Measurements from ENCODE around the gene ITGA2. TPM values are rescaled to one million over a fixed set of nuclear protein-coding genes. Genes with fewer than 3 reads are reported as not detected.

ITGA2 gene
- total RNA-seq, 1 experiment from 2014 or later: 0.69 TPM

DNA sequence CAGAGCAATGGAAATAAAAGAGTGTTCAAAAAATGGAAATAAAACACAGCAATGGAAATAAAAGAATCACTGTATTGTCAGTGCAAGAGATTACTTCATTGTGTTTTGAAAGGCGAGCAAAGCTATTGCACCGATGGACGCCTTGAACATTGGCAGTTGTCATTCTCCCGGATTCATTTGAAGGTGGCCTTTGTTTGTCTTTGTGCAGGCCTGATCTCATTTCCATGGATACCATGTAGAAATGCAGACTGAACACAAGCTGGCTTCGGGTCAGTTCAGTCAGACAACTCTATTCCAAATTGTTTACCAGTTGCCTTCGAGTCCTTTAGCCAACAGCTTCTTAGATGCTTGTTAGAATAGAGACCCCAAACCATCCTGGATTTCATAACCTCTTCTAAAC, 8.3 kb downstream of the ITGA2 start:
- Histone ChIP-seq H3K9me3 (ENCODE audit: low read depth, low read length, poor library complexity, severe bottlenecking) (no peaks in the 10 kb centered on the region), H3K36me3 (ENCODE audit: insufficient read depth, low read length, poor library complexity, severe bottlenecking) (no peaks in the 10 kb centered on the region), H3K27ac (ENCODE audit: low read depth, low read length, poor library complexity, severe bottlenecking) (no peak overlapping the region), H3K4me3 (ENCODE audit: low read depth, low read length, poor library complexity, severe bottlenecking) (no peak overlapping the region), H3K27me3 (replicated peaks; ENCODE audit: insufficient read depth, low read depth, low read length, poor library complexity) (no peaks in the 10 kb centered on the region), H3K4me1 (ENCODE audit: insufficient read depth, low read length, poor library complexity, severe bottlenecking) (no peaks in the 10 kb centered on the region)
- intact Hi-C loops (cut with micrococcal nuclease; ENCODE audit: unreplicated experiment): no loop called here
- TF ChIP-seq, protein P1, sequence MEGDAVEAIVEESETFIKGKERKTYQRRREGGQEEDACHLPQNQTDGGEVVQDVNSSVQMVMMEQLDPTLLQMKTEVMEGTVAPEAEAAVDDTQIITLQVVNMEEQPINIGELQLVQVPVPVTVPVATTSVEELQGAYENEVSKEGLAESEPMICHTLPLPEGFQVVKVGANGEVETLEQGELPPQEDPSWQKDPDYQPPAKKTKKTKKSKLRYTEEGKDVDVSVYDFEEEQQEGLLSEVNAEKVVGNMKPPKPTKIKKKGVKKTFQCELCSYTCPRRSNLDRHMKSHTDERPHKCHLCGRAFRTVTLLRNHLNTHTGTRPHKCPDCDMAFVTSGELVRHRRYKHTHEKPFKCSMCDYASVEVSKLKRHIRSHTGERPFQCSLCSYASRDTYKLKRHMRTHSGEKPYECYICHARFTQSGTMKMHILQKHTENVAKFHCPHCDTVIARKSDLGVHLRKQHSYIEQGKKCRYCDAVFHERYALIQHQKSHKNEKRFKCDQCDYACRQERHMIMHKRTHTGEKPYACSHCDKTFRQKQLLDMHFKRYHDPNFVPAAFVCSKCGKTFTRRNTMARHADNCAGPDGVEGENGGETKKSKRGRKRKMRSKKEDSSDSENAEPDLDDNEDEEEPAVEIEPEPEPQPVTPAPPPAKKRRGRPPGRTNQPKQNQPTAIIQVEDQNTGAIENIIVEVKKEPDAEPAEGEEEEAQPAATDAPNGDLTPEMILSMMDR (conservative IDR thresholded peaks at IDR 0.05; ENCODE audit: low read depth, low read length): no peak
- no peak for TF ChIP-seq EZH2 (IDR thresholded peaks at IDR 0.05; ENCODE audit: borderline replicate concordance, low read depth, low read length, poor library complexity, severe bottlenecking)
- POLR2A ChIA-PET (ENCODE audit: low non-redundant PET): no interaction called here
- BruUV-seq (replicated peaks): no TSS peak
- DNase-seq (ENCODE audit: low spot score): no peak
- CTCF ChIA-PET: no interaction called here

DNA sequence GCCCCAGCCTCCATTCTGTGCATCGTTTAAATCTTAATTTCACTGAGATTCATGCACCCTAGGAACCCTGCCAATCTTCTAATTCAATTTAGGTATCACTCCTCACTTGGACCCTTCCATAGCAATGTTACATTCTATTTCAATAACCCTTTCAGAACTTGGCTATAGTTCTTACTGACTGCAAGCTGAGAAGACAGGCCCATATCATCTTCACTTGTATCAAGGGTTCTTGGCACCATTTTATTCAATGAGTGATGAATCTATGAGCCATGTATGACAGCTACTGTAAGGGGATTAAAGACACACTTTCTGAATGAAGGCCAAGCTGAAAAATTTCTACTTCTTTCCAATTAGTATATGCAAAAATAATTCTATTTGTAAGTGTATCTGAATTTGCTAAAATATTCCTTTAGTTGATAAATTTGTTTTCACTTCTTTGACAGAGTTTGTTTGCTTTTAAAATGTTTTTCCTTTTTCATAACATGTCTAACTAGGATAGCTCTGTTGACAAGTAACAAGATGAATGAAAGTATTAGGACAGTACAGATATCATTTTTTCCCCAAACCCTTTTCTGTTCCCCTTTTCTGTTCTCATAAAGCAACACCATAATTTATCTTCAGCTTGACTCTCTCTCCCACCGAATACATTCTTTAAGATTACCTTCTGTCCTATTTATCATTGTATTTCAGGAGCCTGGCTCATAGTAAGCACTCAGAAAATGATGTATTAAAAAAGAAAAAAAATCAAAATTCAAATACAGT, 9.6 kb downstream of the ITGA2 start:
- H3K27ac ChIP-seq (ENCODE audit: low read depth, low read length, poor library complexity, severe bottlenecking): no peak overlapping the region
- H3K4me3 ChIP-seq (ENCODE audit: low read depth, low read length, poor library complexity, severe bottlenecking): no peak overlapping the region
- BruUV-seq (replicated peaks): no TSS peak
- ChIA-PET CTCF (no interaction called here), POLR2A (ENCODE audit: low non-redundant PET) (no interaction called here)
- H3K9me3 ChIP-seq (ENCODE audit: low read depth, low read length, poor library complexity, severe bottlenecking): no peaks in the 10 kb centered on the region
- no peak for DNase-seq (ENCODE audit: low spot score)
- no peaks in the 10 kb centered on the region for H3K36me3 ChIP-seq (ENCODE audit: insufficient read depth, low read length, poor library complexity, severe bottlenecking)
- H3K4me1 ChIP-seq (ENCODE audit: insufficient read depth, low read length, poor library complexity, severe bottlenecking): no peaks in the 10 kb centered on the region
- intact Hi-C loops (cut with micrococcal nuclease; ENCODE audit: unreplicated experiment): no loop called here
- TF ChIP-seq, protein P1 (conservative IDR thresholded peaks at IDR 0.05; ENCODE audit: low read depth, low read length): no peak
- no peak for TF ChIP-seq EZH2 (IDR thresholded peaks at IDR 0.05; ENCODE audit: borderline replicate concordance, low read depth, low read length, poor library complexity, severe bottlenecking)
- no peaks in the 10 kb centered on the region for H3K27me3 ChIP-seq (replicated peaks; ENCODE audit: insufficient read depth, low read depth, low read length, poor library complexity)

DNA sequence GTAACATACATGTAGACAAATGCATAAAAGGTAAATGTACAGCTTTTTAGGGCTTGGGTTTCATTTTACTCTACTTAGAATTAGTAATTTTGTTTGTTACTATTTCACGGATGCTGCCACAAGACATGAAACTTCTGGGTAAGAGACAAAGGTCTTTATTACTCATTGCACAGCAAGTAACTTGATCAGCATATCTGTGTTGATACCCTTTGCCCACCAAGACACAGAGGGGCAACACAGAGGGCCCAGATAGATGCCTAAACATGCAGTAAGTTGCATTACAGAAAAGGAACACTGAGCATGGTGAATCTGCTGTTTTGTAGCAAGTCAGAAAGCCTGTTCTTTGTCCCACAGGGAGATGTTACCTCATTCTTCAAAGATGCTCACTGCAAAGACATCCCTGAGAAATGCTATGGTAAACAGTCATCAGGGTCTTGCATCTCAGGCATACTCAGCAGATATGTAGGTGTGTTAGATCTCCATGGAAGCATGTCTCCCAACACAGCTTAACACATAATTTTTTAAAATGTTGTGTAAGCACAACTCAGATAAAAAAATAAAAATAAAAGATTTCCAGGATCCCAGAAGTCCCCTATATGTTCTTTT, 10.3 kb downstream of the ITGA2 start:
- H3K9me3 ChIP-seq (ENCODE audit: low read depth, low read length, poor library complexity, severe bottlenecking): no peaks in the 10 kb centered on the region
- no peak overlapping the region for H3K27ac ChIP-seq (ENCODE audit: low read depth, low read length, poor library complexity, severe bottlenecking)
- ChIA-PET CTCF (no interaction called here), POLR2A (ENCODE audit: low non-redundant PET) (no interaction called here)
- TF ChIP-seq, protein P1 (conservative IDR thresholded peaks at IDR 0.05; ENCODE audit: low read depth, low read length): no peak
- TF ChIP-seq EZH2 (IDR thresholded peaks at IDR 0.05; ENCODE audit: borderline replicate concordance, low read depth, low read length, poor library complexity, severe bottlenecking): no peak
- intact Hi-C loops (cut with micrococcal nuclease; ENCODE audit: unreplicated experiment): no loop called here
- BruUV-seq (replicated peaks): no TSS peak
- no peaks in the 10 kb centered on the region for H3K36me3 ChIP-seq (ENCODE audit: insufficient read depth, low read length, poor library complexity, severe bottlenecking)
- DNase-seq (ENCODE audit: low spot score): no peak
- no peaks in the 10 kb centered on the region for H3K27me3 ChIP-seq (replicated peaks; ENCODE audit: insufficient read depth, low read depth, low read length, poor library complexity)
- H3K4me3 ChIP-seq (ENCODE audit: low read depth, low read length, poor library complexity, severe bottlenecking): no peak overlapping the region
- H3K4me1 ChIP-seq (ENCODE audit: insufficient read depth, low read length, poor library complexity, severe bottlenecking): no peaks in the 10 kb centered on the region
